T-helper 17 cell (primary cell): ENCODE measurements around the gene CAPS. TPM values are rescaled to one million over a fixed set of nuclear protein-coding genes. Genes with fewer than 3 reads are reported as not detected.
A peak's percentile ranks its signal among the peaks of the same experiment; 100 is the strongest.
"Not testable (repeated sequence)": the region's sequence is repeated elsewhere in the genome, so short reads cannot be mapped to it uniquely, and the experiment has no call there.

ENCODE experiments used
- ATAC-seq: fragments of 150-1000 bp; cut with Tn5 transposase; 2 replicates; pipeline ENCODE4 v1.10.0; 2021; ENCODE audit warnings: mild to moderate bottlenecking, moderate library complexity
- DNase-seq, 3 donors: peaks; one replicate each; pipeline versions ENCODE4 v3.0.0 to v3.0.0-alpha.2; 2020 to 2021
- H3K9me3 ChIP-seq: one replicate; pipeline ENCODE4 v1.7.0; 2013; ENCODE audit warnings: low read length, mild to moderate bottlenecking; ENCODE audit not compliant: control insufficient read depth, poor library complexity, severe bottlenecking
- H3K27ac Mint-ChIP-seq: one replicate; pipeline ENCODE4 v1.8.0; 2022; ENCODE audit warnings: mild to moderate bottlenecking, moderate library complexity, mixed read lengths
- H3K27me3 Mint-ChIP-seq: one replicate; pipeline ENCODE4 v1.8.0; 2022; ENCODE audit warnings: mixed read lengths
- H3K36me3 Mint-ChIP-seq: one replicate; pipeline ENCODE4 v1.8.0; 2022; ENCODE audit warnings: low read depth, mixed read lengths
- H3K4me1 Mint-ChIP-seq: one replicate; pipeline ENCODE4 v1.8.0; 2022; ENCODE audit warnings: mild to moderate bottlenecking, mixed read lengths
- H3K4me3 Mint-ChIP-seq: one replicate; pipeline ENCODE4 v1.8.0; 2022; ENCODE audit warnings: mild to moderate bottlenecking, moderate library complexity, mixed read lengths
- total RNA-seq, 4 donors: library from RNA in 2 of 4; stranded (reverse) in 2 of 4; gene quantifications; one replicate each; pipeline ENCODE4 v1.2.3 and lab custom pipeline; 2022 to 2026

CAPS gene
- total RNA-seq, 2 donors from 2014 or later = 41.0 to 47.1 TPM

- ATAC-seq (no peak), DNase-seq (no peak)
- Mint-ChIP-seq H3K36me3 (no peaks in the 10 kb centered on the region), H3K27me3 (no peaks in the 10 kb centered on the region), H3K27ac (peak overlapping the region; percentile 97), H3K4me1 (peaks cover 66% of the 10 kb centered on the region), H3K4me3 (peak overlapping the region; percentile 79)
- no peaks in the 10 kb centered on the region for H3K9me3 ChIP-seq
Measured at GRCh38 chr19:5953030-5953589, 39.1 kb downstream of the CAPS start.

- Mint-ChIP-seq H3K4me3 (peak overlapping the region; percentile 79), H3K4me1 (peaks cover 62% of the 10 kb centered on the region), H3K27me3 (no peaks in the 10 kb centered on the region), H3K27ac (peak overlapping the region; percentile 97), H3K36me3 (no peaks in the 10 kb centered on the region)
- no peaks in the 10 kb centered on the region for H3K9me3 ChIP-seq
- ATAC-seq = peak; percentile 42
- no peak for DNase-seq
Measured at GRCh38 chr19:5953680-5954213, 39.7 kb downstream of the CAPS start.

GRCh38 chr19:5954293-5954692 is 40.2 kb downstream of the CAPS start:
- H3K36me3 Mint-ChIP-seq = no peaks in the 10 kb centered on the region
- peak overlapping the region; percentile 79 for H3K4me3 Mint-ChIP-seq
- ATAC-seq (no peak), DNase-seq (no peak)
- no peaks in the 10 kb centered on the region for H3K9me3 ChIP-seq
- peak overlapping the region; percentile 97 for H3K27ac Mint-ChIP-seq
- H3K4me1 Mint-ChIP-seq = peaks cover 60% of the 10 kb centered on the region
- no peaks in the 10 kb centered on the region for H3K27me3 Mint-ChIP-seq

GRCh38 chr19:5955636-5955935 is 41.5 kb downstream of the CAPS start:
- Mint-ChIP-seq H3K36me3 (no peaks in the 10 kb centered on the region), H3K4me3 (no peak overlapping the region), H3K27ac (peak overlapping the region; percentile 61), H3K27me3 (no peaks in the 10 kb centered on the region), H3K4me1 (peaks cover 52% of the 10 kb centered on the region)
- no peak for DNase-seq
- ATAC-seq = no peak
- no peaks in the 10 kb centered on the region for H3K9me3 ChIP-seq

GRCh38 chr19:5956323-5956722 is 42.3 kb downstream of the CAPS start:
- H3K4me1 Mint-ChIP-seq = peaks cover 54% of the 10 kb centered on the region
- peak overlapping the region; percentile 61 for H3K27ac Mint-ChIP-seq
- H3K36me3 Mint-ChIP-seq = no peaks in the 10 kb centered on the region
- no peaks in the 10 kb centered on the region for H3K27me3 Mint-ChIP-seq
- no peaks in the 10 kb centered on the region for H3K9me3 ChIP-seq
- ATAC-seq (no peak), DNase-seq (no peak)
- no peak overlapping the region for H3K4me3 Mint-ChIP-seq

GRCh38 chr19:5956728-5957127 is 42.7 kb downstream of the CAPS start:
- DNase-seq = no peak
- Mint-ChIP-seq H3K4me1 (peaks cover 53% of the 10 kb centered on the region), H3K4me3 (no peak overlapping the region), H3K36me3 (no peaks in the 10 kb centered on the region), H3K27me3 (no peaks in the 10 kb centered on the region), H3K27ac (no peak overlapping the region)
- no peak for ATAC-seq
- H3K9me3 ChIP-seq = no peaks in the 10 kb centered on the region

GRCh38 chr19:5957170-5957569 is 43.1 kb downstream of the CAPS start:
- Mint-ChIP-seq H3K27me3 (no peaks in the 10 kb centered on the region), H3K27ac (peak overlapping the region; percentile 99)

GRCh38 chr19:5958074-5958850 is 44.2 kb downstream of the CAPS start:
- ATAC-seq (no peak), DNase-seq (no peak)
- no peaks in the 10 kb centered on the region for H3K36me3 Mint-ChIP-seq
- H3K4me3 Mint-ChIP-seq = peak overlapping the region; percentile 58
- H3K27ac Mint-ChIP-seq = peak overlapping the region; percentile 99
- H3K27me3 Mint-ChIP-seq = no peaks in the 10 kb centered on the region
- H3K4me1 Mint-ChIP-seq = peaks cover 55% of the 10 kb centered on the region
- H3K9me3 ChIP-seq = no peaks in the 10 kb centered on the region

More at GRCh38 chr19:5957170-5957569, 43.1 kb downstream of the CAPS start:
- Mint-ChIP-seq H3K36me3 (no peaks in the 10 kb centered on the region), H3K4me3 (no peak overlapping the region), H3K4me1 (peaks cover 53% of the 10 kb centered on the region)
- H3K9me3 ChIP-seq = no peaks in the 10 kb centered on the region
- no peak for DNase-seq
- ATAC-seq = no peak

GRCh38 chr19:5958851-5959122 is 44.7 kb downstream of the CAPS start:
- DNase-seq = no peak
- ATAC-seq = no peak
- Mint-ChIP-seq H3K36me3 (no peaks in the 10 kb centered on the region), H3K27me3 (no peaks in the 10 kb centered on the region), H3K27ac (peak overlapping the region; percentile 99), H3K4me3 (peak overlapping the region; percentile 12), H3K4me1 (peaks cover 51% of the 10 kb centered on the region)
- no peaks in the 10 kb centered on the region for H3K9me3 ChIP-seq

- DNase-seq (no peak), ATAC-seq (no peak)
- H3K27ac Mint-ChIP-seq = peak overlapping the region; percentile 99
- peaks cover 48% of the 10 kb centered on the region for H3K4me1 Mint-ChIP-seq
- H3K4me3 Mint-ChIP-seq = no peak overlapping the region
- H3K9me3 ChIP-seq = no peaks in the 10 kb centered on the region
- no peaks in the 10 kb centered on the region for H3K27me3 Mint-ChIP-seq
- H3K36me3 Mint-ChIP-seq = peaks cover 2% of the 10 kb centered on the region
Measured at GRCh38 chr19:5959260-5960004, 45.4 kb downstream of the CAPS start.

- Mint-ChIP-seq H3K4me3 (peak overlapping the region; percentile 78), H3K27me3 (no peaks in the 10 kb centered on the region), H3K27ac (peak overlapping the region; percentile 99), H3K4me1 (peaks cover 53% of the 10 kb centered on the region), H3K36me3 (peaks cover 2% of the 10 kb centered on the region)
- ATAC-seq = no peak
- DNase-seq = no peak
- H3K9me3 ChIP-seq = no peaks in the 10 kb centered on the region
Measured at GRCh38 chr19:5960005-5961001, 46.2 kb downstream of the CAPS start.

- H3K4me3 Mint-ChIP-seq = peak overlapping the region; percentile 87
- peak; percentile 26 for ATAC-seq
- H3K4me1 Mint-ChIP-seq = peaks cover 60% of the 10 kb centered on the region
- not testable (repeated sequence) for DNase-seq, H3K9me3 ChIP-seq, H3K36me3 Mint-ChIP-seq, H3K27me3 Mint-ChIP-seq
- H3K27ac Mint-ChIP-seq = peak overlapping the region; percentile 99
Measured at GRCh38 chr19:5961641-5961968, 47.6 kb downstream of the CAPS start.
